Smooth muscle cell (in vitro differentiated cells): ENCODE measurements around the gene MYO7A. TPM values are rescaled to one million over a fixed set of nuclear protein-coding genes. Genes with fewer than 3 reads are reported as not detected.

Experiments used
- DNase-seq: peaks from one replicate; lab custom pipeline; 2025; ENCODE audit not compliant: unreplicated experiment; lab: John Stamatoyannopoulos, UW
- H2AFZ ChIP-seq: fragments of 200-600 bp; sonication (generic); 2 replicates; pipeline ENCODE4 v1.6.0; 2016; ENCODE audit warnings: antibody characterized with exemption, low read depth, mild to moderate bottlenecking
- H3F3A ChIP-seq: fragments of 200-600 bp; sonication (generic); 2 replicates; pipeline ENCODE4 v1.6.0; 2017; ENCODE audit warnings: antibody characterized with exemption, low read depth
- H3K27ac ChIP-seq: fragments of 200-600 bp; sonication (generic); 2 replicates; pipeline ENCODE4 v1.5.1; 2016; ENCODE audit warnings: low read depth, mild to moderate bottlenecking
- H3K27me3 ChIP-seq: fragments of 200-600 bp; sonication (generic); 2 replicates; pipeline ENCODE4 v1.6.1; 2016; ENCODE audit warnings: low read depth, mild to moderate bottlenecking
- H3K36me3 ChIP-seq: fragments of 200-600 bp; sonication (generic); 2 replicates; pipeline ENCODE4 v1.5.1; 2016; ENCODE audit warnings: low read depth
- H3K4me1 ChIP-seq: fragments of 200-600 bp; sonication (generic); 2 replicates; pipeline ENCODE4 v1.5.1; 2016; ENCODE audit warnings: low read depth
- H3K4me2 ChIP-seq: fragments of 200-600 bp; sonication (generic); 2 replicates; pipeline ENCODE4 v1.6.0; 2016; ENCODE audit warnings: mild to moderate bottlenecking
- H3K4me3 ChIP-seq: fragments of 200-600 bp; sonication (generic); 2 replicates; pipeline ENCODE4 v1.5.1; 2016; ENCODE audit warnings: mild to moderate bottlenecking
- H3K79me2 ChIP-seq: fragments of 200-600 bp; sonication (generic); 2 replicates; pipeline ENCODE4 v1.6.0; 2016; ENCODE audit warnings: low read depth, mild to moderate bottlenecking
- H3K9ac ChIP-seq: fragments of 200-600 bp; sonication (generic); 2 replicates; pipeline ENCODE4 v1.6.0; 2016; ENCODE audit warnings: low read depth
- H3K9me3 ChIP-seq: fragments of 200-600 bp; sonication (generic); replicated peaks from 2 replicates; pipeline ENCODE4 v1.5.1; 2016; ENCODE audit warnings: low read depth
- H4K20me1 ChIP-seq: fragments of 200-600 bp; sonication (generic); 2 replicates; pipeline ENCODE4 v1.6.0; 2016; ENCODE audit warnings: low read depth
- WGBS: methylation state at CpG from one replicate; pipeline ENCODE4 v1.1.7; 2016; ENCODE audit warnings: low lambda C conversion rate; 5-methylcytosine and 5-hydroxymethylcytosine counted together
- polyA plus RNA-seq: library from polyadenylated mRNA; unstranded; fragments of >200 nt; fragmentation: Nextera tagmentation; extraction: Ambion mirVana; gene quantifications from 2 replicates; pipeline ENCODE4 v1.2.1, GENCODE V29; 2016
- total RNA-seq: library from RNA; depleted of rRNA; stranded (reverse); fragments of >200 nt; gene quantifications from 2 replicates; pipeline ENCODE4 v1.2.3, GENCODE V29; 2014
- TF ChIP-seq, protein P1 (sequence below): fragments of 200-600 bp; sonication (generic); IDR thresholded peaks from 2 replicates; pipeline ENCODE4 v1.5.1; 2017; ENCODE audit warnings: borderline replicate concordance, mild to moderate bottlenecking, antibody characterized with exemption; ENCODE audit not compliant: insufficient read depth, poor library complexity, severe bottlenecking

The MYO7A gene
- total and polyA plus RNA-seq, 2 experiments from 2014 or later = 0.08 to 0.18 TPM

DNA sequence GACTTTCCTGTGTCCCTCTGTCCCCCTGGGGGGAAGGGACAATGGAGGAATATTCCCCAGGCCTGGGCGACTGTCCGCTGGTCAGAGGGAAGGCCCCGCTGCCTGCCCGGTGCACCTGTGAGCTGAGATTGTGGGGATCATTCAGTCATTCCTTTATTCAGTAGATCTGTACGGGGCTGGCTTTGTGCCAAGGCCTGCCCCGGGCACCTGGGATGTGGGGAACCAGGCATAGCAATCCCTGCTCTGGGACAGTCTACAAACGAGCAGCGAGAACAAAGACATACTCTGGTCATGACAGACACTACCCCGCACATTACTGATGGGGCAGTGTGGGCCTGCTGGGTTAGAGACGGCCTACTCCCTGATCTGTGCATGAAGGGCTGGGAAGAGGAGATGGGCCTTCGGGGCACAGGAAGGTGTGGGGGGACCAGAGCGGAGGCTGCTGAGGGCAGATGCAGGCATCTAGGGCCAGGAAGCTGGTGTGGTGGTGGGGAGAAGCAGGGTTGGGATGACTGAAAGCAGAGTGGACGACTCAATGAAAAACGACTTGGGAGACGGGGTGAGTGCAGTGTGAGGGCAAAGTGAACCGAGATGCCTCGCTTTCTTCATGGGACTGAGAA lies 1.8 kb upstream of the MYO7A start:
- Histone ChIP-seq H3K4me1 (no peaks in the 10 kb centered on the region), H3K79me2 (no peaks in the 10 kb centered on the region), H2AFZ (no peak overlapping the region), H3K36me3 (no peaks in the 10 kb centered on the region), H4K20me1 (no peaks in the 10 kb centered on the region), H3F3A (no peaks in the 10 kb centered on the region), H3K9ac (no peak overlapping the region), H3K27ac (no peak overlapping the region), H3K4me2 (no peak overlapping the region), H3K27me3 (no peaks in the 10 kb centered on the region), H3K9me3 (no peaks in the 10 kb centered on the region), H3K4me3 (no peak overlapping the region)
- 84% methylated on average over 17 of the region's 17 CpGs for WGBS
- no peak for DNase-seq
- TF ChIP-seq, protein P1, sequence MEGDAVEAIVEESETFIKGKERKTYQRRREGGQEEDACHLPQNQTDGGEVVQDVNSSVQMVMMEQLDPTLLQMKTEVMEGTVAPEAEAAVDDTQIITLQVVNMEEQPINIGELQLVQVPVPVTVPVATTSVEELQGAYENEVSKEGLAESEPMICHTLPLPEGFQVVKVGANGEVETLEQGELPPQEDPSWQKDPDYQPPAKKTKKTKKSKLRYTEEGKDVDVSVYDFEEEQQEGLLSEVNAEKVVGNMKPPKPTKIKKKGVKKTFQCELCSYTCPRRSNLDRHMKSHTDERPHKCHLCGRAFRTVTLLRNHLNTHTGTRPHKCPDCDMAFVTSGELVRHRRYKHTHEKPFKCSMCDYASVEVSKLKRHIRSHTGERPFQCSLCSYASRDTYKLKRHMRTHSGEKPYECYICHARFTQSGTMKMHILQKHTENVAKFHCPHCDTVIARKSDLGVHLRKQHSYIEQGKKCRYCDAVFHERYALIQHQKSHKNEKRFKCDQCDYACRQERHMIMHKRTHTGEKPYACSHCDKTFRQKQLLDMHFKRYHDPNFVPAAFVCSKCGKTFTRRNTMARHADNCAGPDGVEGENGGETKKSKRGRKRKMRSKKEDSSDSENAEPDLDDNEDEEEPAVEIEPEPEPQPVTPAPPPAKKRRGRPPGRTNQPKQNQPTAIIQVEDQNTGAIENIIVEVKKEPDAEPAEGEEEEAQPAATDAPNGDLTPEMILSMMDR = no peak

DNA sequence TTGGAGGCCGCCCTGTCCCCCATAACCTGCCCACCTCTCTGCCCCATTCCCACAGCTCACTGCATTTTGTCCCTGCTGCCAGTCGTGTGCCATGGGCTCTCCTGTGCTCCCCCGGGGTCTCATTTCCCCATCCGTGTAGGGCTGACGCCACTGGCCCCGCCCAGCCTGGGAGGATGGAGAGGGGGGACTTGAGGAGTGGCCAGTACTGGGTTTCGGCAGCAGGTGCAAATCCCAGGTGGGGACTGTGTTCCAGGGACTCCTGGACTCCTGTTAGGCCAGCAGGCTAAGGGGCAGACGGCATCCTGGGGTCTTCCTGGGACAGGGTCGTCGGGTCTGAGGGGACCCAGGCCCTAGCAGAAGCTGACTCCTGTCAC lies 1.2 kb upstream of the MYO7A start:
- TF ChIP-seq, protein P1 = no peak
- H3K9ac ChIP-seq = no peak overlapping the region
- WGBS = 24% methylated on average over 10 of the region's 10 CpGs

DNA sequence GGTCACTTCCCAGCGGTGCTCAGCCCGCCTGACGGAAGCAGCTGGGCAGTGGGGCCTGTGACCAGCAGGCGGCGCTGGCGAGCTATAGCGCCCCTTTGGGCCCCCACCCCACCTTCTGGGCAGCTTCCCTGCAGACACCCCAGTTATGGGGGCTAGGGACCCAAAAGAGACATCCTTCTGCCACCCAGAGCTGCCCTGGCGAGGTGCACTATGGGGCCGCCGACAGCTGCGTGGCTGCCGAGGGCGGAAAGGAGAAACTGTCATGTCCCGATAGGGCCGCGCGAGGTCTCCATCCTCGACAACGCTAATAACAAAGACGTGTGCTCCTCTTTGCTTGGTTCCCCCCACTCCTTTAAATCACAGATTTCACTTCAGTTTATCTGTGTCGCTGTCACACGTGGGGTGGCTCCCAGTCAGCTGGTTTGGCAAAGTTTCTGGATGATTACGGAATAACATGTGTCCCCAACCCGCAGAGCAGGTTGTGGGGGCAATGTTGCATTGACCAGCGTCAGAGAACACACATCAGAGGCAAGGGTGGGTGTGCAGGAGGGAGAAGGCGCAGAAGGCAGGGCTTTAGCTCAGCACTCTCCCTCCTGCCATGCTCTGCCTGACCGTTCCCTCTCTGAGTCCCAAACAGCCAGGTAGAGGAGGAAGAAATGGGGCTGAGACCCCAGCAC lies 673 bp upstream of the MYO7A start:
- H3K79me2 ChIP-seq = no peaks in the 10 kb centered on the region
- peak overlapping the region; percentile 94 for H3K4me2 ChIP-seq
- H3K9me3 ChIP-seq = no peaks in the 10 kb centered on the region
- WGBS = 2% methylated on average over 27 of the region's 27 CpGs
- H3K4me3 ChIP-seq = peak overlapping the region; percentile 63
- no peak overlapping the region for H3K9ac ChIP-seq
- no peaks in the 10 kb centered on the region for H4K20me1 ChIP-seq
- no peaks in the 10 kb centered on the region for H3K4me1 ChIP-seq
- DNase-seq = peak; percentile 33
- no peaks in the 10 kb centered on the region for H3K27me3 ChIP-seq
- H2AFZ ChIP-seq = peak overlapping the region; percentile 71
- TF ChIP-seq, protein P1 = peak; percentile 100
- H3K36me3 ChIP-seq = no peaks in the 10 kb centered on the region
- no peak overlapping the region for H3K27ac ChIP-seq
- no peaks in the 10 kb centered on the region for H3F3A ChIP-seq

More for the DNA sequence above, 1.2 kb upstream of the MYO7A start:
- H4K20me1 ChIP-seq = no peaks in the 10 kb centered on the region
- no peaks in the 10 kb centered on the region for H3F3A ChIP-seq
- peak overlapping the region; percentile 63 for H3K4me3 ChIP-seq
- no peak overlapping the region for H2AFZ ChIP-seq
- H3K27me3 ChIP-seq = no peaks in the 10 kb centered on the region
- H3K79me2 ChIP-seq = no peaks in the 10 kb centered on the region
- peak overlapping the region; percentile 94 for H3K4me2 ChIP-seq
- H3K27ac ChIP-seq = no peak overlapping the region
- no peaks in the 10 kb centered on the region for H3K9me3 ChIP-seq
- H3K4me1 ChIP-seq = no peaks in the 10 kb centered on the region
- no peaks in the 10 kb centered on the region for H3K36me3 ChIP-seq
- no peak for DNase-seq
